ACC112 (cell line): ENCODE data around the gene DNAH12.
"Not testable (repeated sequence)": the region's sequence is repeated elsewhere in the genome, so short reads cannot be mapped to it uniquely, and the experiment has no call there.

Experiments
- H2AFZ ChIP-seq: fragments of 200-600 bp; sonication (generic); one replicate; pipeline ENCODE4 v1.6.0; 2017; ENCODE audit warnings: antibody characterized with exemption, low read length; ENCODE audit not compliant: unreplicated experiment
- H3K27ac ChIP-seq: fragments of 200-600 bp; sonication (generic); 2 replicates; pipeline ENCODE4 v1.5.1; 2014; ENCODE audit warnings: low read depth, mild to moderate bottlenecking, antibody characterized with exemption, low read length, moderate library complexity
- H3K27me3 ChIP-seq: fragments of 200-600 bp; sonication (generic); 2 replicates; pipeline ENCODE4 v1.6.1; 2014; ENCODE audit warnings: mild to moderate bottlenecking, antibody characterized with exemption, low read length, moderate library complexity, mixed read lengths; ENCODE audit not compliant: insufficient read depth
- H3K36me3 ChIP-seq: fragments of 200-600 bp; sonication (generic); 2 replicates; pipeline ENCODE4 v1.6.1; 2016; ENCODE audit warnings: mild to moderate bottlenecking, antibody characterized with exemption, low read length, moderate library complexity, mixed read lengths; ENCODE audit not compliant: insufficient read depth
- H3K4me1 ChIP-seq: fragments of 200-600 bp; sonication (generic); one replicate; pipeline ENCODE4 v1.6.1; 2016; ENCODE audit warnings: low read length, mixed read lengths; ENCODE audit not compliant: insufficient read depth, unreplicated experiment, control insufficient read depth
- H3K4me3 ChIP-seq: fragments of 200-600 bp; sonication (generic); 2 replicates; pipeline ENCODE4 v1.5.1; 2014; ENCODE audit warnings: mild to moderate bottlenecking, low read depth, low read length
- H3K79me2 ChIP-seq: fragments of 200-600 bp; sonication (generic); one replicate; pipeline ENCODE4 v1.6.0; 2016; ENCODE audit warnings: low read length; ENCODE audit not compliant: control insufficient read depth, unreplicated experiment, insufficient read depth

Gene DNAH12

DNA sequence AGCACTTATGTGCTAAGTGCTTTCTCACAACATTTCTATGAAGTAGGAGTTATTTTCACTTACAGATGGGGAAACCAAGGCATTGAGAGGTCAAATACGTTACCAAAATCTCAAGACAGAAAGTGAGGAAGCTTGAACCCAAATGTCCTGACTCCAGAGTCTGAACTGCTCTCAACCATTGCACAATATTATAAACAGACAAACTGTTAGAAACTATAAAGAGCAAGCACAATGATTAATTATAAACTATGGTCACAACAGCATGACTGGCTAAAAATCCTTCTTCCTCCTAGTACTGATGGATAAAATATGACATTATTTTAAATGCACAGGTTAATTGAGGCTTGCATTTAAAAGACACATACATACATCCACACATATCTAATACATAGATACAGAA, 173.8 kb downstream of the DNAH12 start:
- no peak overlapping the region for H3K4me3 ChIP-seq
- no peak overlapping the region for H3K27ac ChIP-seq
- no peak overlapping the region for H2AFZ ChIP-seq
- no peaks in the 10 kb centered on the region for H3K4me1 ChIP-seq
- no peaks in the 10 kb centered on the region for H3K36me3 ChIP-seq
- no peaks in the 10 kb centered on the region for H3K79me2 ChIP-seq
- no peaks in the 10 kb centered on the region for H3K27me3 ChIP-seq

DNA sequence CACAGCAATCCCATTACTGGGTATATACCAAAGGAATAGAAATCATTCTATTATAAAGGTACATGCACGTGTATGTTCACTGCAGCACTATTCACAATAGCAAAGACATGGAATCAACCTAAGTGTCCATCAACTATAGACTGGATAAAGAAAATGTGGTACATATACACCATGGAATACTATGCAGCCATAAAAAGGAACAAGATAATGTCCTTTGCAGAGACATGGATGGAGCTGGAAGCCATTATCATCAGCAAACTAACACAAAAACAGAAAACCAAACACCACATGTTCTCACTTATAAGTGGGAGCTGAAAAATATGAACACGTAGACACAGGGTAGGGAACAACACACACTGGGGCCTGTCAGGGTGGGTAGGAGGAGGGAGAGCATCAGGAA, 179.1 kb downstream of the DNAH12 start:
- H2AFZ ChIP-seq, H3K79me2 ChIP-seq, H3K27me3 ChIP-seq, H3K4me1 ChIP-seq, H3K4me3 ChIP-seq, H3K36me3 ChIP-seq, H3K27ac ChIP-seq: not testable (repeated sequence)

DNA sequence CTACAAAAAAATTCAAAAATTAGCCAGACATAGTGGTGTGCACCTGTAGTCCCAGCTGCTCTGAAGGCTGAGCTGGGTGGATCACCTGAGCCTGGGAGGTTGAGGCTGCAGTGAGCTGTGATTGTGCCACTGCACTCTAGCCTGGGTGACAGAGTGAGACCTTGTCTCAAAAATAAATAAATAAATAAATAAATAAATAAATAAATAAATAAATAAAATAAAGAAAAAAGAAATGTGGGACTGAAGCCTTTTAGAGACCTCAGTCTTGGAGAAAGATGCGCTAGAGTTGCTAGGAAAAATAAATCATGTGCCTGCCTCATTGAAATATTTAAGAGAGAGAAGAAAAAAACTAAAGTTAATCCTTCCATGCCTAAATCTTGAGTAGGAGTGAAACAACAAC, 187.9 kb downstream of the DNAH12 start:
- H3K79me2 ChIP-seq, H3K36me3 ChIP-seq, H3K4me3 ChIP-seq, H3K27ac ChIP-seq, H2AFZ ChIP-seq, H3K27me3 ChIP-seq, H3K4me1 ChIP-seq: not testable (repeated sequence)

DNA sequence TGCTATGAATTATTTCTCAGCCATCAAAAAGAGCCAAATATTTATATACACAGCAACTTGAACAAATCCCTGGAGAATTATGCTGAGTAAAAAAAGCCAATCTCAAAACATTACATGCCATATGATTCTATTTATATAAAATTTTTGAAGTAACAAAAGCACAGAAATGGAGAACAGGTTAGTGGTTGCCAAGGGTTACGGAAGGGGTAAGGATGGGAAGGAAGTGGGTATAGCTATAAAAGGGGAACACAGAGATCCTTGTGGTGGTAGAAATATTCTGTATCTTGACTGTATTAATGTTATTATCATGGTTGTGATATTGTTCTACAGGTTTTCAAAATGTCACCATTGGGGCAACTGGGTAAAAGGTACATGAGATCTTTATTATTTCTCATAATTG, 189.4 kb downstream of the DNAH12 start:
- Histone ChIP-seq H2AFZ (no peak overlapping the region), H3K79me2 (no peaks in the 10 kb centered on the region), H3K27me3 (no peaks in the 10 kb centered on the region; the same call in 1 of the 2 replicates), H3K4me3 (no peak overlapping the region), H3K27ac (no peak overlapping the region), H3K36me3 (no peaks in the 10 kb centered on the region), H3K4me1 (no peaks in the 10 kb centered on the region)

DNA sequence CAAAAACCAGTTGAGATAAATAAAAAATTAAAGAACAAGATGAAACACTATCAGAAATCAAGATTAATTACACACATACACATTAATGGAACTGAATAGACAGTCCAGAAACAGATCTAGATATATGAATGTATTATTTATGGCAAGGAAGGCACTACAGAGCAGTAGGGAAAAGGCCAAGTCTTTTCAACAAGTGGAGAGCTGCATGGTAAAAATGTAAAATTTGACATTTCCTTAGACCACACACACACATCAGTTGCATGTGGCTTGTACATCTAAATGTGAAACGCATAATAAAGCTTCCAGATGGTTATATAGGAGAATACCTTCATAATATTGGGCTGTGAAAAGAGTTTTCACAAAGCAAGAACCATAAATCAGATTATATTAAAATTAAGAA, 193.9 kb downstream of the DNAH12 start:
- Histone ChIP-seq H2AFZ (no peak overlapping the region), H3K79me2 (no peaks in the 10 kb centered on the region), H3K36me3 (no peaks in the 10 kb centered on the region), H3K27me3 (peaks cover 4% of the 10 kb centered on the region; the same call in 1 of the 2 replicates), H3K4me1 (no peaks in the 10 kb centered on the region), H3K4me3 (no peak overlapping the region), H3K27ac (no peak overlapping the region)

DNA sequence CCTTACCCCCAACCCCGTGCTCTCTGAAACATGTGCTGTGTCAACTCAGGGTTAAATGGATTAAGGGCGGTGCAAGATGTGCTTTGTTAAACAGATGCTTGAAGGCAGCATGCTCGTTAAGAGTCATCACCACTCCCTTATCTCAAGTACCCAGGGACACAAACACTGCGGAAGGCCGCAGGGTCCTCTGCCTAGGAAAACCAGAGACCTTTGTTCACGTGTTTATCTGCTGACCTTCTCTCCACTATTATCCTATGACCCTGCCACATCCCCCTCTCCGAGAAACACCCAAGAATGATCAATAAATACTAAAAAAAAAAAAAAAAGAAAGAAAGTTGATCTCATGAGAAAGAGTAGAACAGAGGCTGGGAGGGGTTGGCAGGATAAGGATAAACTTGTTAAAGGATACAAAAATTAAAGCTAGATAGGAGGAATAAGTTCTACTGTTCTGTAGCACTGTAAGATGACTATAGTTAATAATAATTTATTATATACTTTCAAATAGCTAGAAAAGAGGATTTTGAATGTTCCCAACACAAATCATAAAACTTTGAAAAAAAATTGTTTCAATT, 205.0 kb downstream of the DNAH12 start:
- not testable (repeated sequence) for H3K79me2 ChIP-seq, H2AFZ ChIP-seq, H3K4me3 ChIP-seq, H3K4me1 ChIP-seq, H3K36me3 ChIP-seq, H3K27ac ChIP-seq
- H3K27me3 ChIP-seq, result peaks cover 36% of the 10 kb centered on the region

DNA sequence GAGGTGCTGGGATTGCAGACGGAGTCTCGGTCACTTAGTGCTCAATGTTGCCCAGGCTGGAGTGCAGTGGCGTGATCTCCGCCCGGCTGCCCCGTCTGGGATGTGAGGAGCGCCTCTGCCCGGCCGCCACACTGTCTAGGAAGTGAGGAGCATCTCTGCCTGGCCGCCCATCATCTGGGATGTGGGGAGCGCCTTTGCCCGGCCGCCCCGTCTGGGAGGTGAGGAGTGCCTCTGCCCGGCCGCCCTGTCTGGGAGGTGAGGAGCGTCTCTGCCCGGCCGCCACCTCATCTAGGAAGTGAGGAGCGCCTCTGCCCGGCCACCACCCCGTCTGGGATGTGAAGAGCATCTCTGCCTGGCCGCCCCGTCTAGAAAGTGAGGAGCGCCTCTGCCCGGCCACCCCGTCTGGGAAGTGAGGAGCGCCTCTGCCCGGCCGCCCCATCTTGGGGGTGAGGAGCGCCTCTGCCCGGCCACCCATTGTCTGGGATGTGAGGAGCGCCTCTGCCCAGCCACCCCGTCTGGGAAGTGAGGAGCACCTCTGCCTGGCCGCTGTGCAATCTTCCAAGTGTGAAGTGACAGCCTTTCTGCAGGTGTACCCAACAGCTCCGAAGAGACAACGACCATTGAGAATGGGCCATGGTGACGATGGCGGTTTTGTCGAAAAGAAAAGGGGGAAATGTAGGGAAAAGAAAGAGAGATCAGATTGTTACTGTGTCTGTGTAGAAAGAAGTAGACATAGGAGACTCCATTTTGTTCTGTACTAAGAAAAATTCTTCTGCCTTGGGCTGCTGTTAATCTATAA, 205.7 kb downstream of the DNAH12 start:
- H3K4me1 ChIP-seq, H3K79me2 ChIP-seq, H3K27ac ChIP-seq, H3K36me3 ChIP-seq, H3K4me3 ChIP-seq, H2AFZ ChIP-seq: not testable (repeated sequence)
- H3K27me3 ChIP-seq, result peaks cover 40% of the 10 kb centered on the region

DNA sequence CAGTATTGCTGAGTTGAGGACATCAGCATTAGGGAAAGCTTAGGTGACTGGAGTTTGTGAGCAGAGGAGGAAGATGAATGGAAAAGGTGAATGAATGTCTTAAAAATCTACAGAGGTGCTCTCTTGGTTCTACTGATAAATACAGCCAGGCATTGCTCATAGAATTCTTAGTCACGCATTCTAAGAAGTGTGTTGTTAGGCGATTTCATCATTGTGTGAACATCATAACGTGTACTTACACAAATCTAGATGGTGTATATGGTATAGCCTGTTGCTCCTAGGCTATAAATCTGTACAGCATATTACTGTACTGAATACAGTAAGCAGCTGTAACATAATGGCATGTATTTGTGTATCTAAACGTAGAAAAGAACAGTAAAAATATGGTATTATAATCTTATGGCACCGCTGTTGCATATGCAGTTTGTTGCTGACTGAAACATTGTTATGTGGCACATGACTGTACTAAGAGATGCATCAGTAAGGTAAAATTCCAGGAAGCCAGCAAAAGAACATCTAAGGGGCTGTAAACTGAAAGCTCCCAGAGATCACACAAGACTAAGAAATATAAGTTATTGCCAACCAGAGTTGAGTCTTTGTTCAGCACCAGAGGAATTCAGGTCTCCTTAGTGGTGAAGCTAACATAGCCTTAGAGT, 208.7 kb downstream of the DNAH12 start:
- Histone ChIP-seq H3K27me3 (peaks cover 25% of the 10 kb centered on the region), H3K79me2 (no peaks in the 10 kb centered on the region), H3K4me3 (no peak overlapping the region), H2AFZ (no peak overlapping the region), H3K27ac (no peak overlapping the region), H3K36me3 (no peaks in the 10 kb centered on the region), H3K4me1 (no peaks in the 10 kb centered on the region)

DNA sequence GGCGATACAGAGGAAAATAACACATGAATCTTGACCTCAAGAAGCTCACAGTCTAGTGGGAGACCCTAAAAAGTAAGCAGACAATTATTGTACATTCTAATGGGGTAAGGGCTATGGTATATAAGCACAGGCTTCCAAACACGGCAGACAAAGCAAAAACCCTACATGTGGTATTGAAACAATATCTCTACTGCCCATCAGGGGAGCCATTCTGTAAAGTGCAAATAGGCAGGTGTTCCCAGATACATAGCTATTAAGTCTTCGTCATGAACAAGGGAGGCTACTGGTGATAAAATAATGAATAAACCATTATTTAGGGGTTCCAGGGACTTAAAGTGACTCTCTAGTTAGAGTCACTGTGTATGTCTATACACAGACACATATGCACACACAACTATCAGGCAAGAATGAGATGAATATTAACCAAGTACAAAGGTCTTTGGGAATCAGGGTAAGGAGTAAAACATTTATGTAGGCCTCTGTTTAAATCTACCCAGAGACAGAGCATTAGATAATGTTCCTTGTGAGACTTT, 213.0 kb downstream of the DNAH12 start:
- Histone ChIP-seq H2AFZ (no peak overlapping the region), H3K4me3 (no peak overlapping the region), H3K79me2 (no peaks in the 10 kb centered on the region), H3K27me3 (peaks cover 20% of the 10 kb centered on the region), H3K4me1 (no peaks in the 10 kb centered on the region), H3K27ac (no peak overlapping the region), H3K36me3 (no peaks in the 10 kb centered on the region)

DNA sequence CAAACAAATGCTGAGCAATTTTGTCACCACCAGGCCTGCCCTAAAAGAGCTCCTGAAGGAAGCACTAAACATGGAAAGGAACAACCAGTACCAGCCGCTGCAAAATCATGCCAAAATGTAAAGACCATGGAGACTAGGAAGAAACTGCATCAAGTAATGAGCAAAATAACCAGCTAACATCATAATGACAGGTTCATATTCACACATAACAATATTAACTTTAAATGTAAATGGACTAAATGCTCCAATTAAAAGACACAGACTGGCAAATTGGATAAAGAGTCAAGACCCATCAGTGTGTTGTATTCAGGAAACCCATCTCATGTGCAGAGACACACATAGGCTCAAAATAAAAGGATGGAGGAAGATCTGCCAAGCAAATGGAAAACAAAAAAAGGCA, 217.6 kb downstream of the DNAH12 start:
- H3K4me1 ChIP-seq, H3K27ac ChIP-seq, H2AFZ ChIP-seq, H3K36me3 ChIP-seq, H3K4me3 ChIP-seq, H3K79me2 ChIP-seq: not testable (repeated sequence)
- H3K27me3 ChIP-seq, result peaks cover 20% of the 10 kb centered on the region

DNA sequence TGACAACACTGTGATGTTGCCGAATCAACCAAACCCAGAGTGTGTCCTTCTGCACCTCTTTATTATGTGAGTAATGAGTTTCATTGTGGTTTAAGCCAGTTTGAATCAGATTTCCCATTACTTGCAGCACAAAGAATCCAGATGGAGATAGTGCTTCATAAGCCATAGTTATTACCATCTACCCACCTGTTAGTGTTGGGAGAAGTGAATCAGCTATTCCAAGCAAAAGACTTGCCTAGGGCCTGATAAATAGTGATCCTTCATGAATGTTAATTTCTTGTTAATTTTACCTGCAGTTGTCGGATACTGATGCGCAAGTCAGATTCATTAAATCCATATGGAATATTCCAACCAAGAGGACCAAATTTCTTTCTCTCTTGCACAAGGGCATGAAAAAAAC, 229.9 kb downstream of the DNAH12 start:
- no peak overlapping the region for H2AFZ ChIP-seq
- no peaks in the 10 kb centered on the region for H3K4me1 ChIP-seq
- no peaks in the 10 kb centered on the region for H3K79me2 ChIP-seq
- H3K27me3 ChIP-seq, result peaks cover 61% of the 10 kb centered on the region
- H3K36me3 ChIP-seq, result no peaks in the 10 kb centered on the region
- no peak overlapping the region for H3K4me3 ChIP-seq
- H3K27ac ChIP-seq, result no peak overlapping the region
